ENCODE results near the gene NDUFB11. TPM values are rescaled to one million over a fixed set of nuclear protein-coding genes. Genes with fewer than 3 reads are reported as not detected.

Gene NDUFB11
- total RNA-seq, 1 donor from 2014 or later, result 32.1 TPM

- H3K27me3 ChIP-seq (ENCODE audit: control insufficient read depth, insufficient read depth, low read length), result no peaks in the 10 kb centered on the region
- no peak overlapping the region for H3K4me3 ChIP-seq (ENCODE audit: low read depth, low read length)
- TF ChIP-seq CTCF (IDR thresholded peaks at IDR 0.05; ENCODE audit: insufficient read depth, low read length, severe bottlenecking), result no peak
- DNase-seq (ENCODE audit: low read depth) (no peak), FAIRE-seq (no peak)
- peaks cover 24% of the 10 kb centered on the region for H3K36me3 ChIP-seq (ENCODE audit: control insufficient read depth, insufficient read depth, low read length)
These were observed 29.9 kb upstream of the NDUFB11 start for GRCh38 chrX:47174376-47174775.

GRCh38 chrX:47172971-47173792, 28.7 kb upstream of the NDUFB11 start:
- Histone ChIP-seq H3K27me3 (ENCODE audit: control insufficient read depth, insufficient read depth, low read length) (no peaks in the 10 kb centered on the region), H3K4me3 (ENCODE audit: low read depth, low read length) (no peak overlapping the region), H3K36me3 (ENCODE audit: control insufficient read depth, insufficient read depth, low read length) (peaks cover 24% of the 10 kb centered on the region)
- FAIRE-seq, result no peak
- no peak for TF ChIP-seq CTCF (IDR thresholded peaks at IDR 0.05; ENCODE audit: insufficient read depth, low read length, severe bottlenecking)
- DNase-seq (ENCODE audit: low read depth), result no peak

GRCh38 chrX:47172549-47172948, 28.0 kb upstream of the NDUFB11 start:
- no peak overlapping the region for H3K4me3 ChIP-seq (ENCODE audit: low read depth, low read length)
- DNase-seq (ENCODE audit: low read depth) (no peak), FAIRE-seq (no peak)
- no peaks in the 10 kb centered on the region for H3K27me3 ChIP-seq (ENCODE audit: control insufficient read depth, insufficient read depth, low read length)
- peaks cover 24% of the 10 kb centered on the region for H3K36me3 ChIP-seq (ENCODE audit: control insufficient read depth, insufficient read depth, low read length)
- TF ChIP-seq CTCF (IDR thresholded peaks at IDR 0.05; ENCODE audit: insufficient read depth, low read length, severe bottlenecking), result no peak

- FAIRE-seq, result no peak
- TF ChIP-seq CTCF (IDR thresholded peaks at IDR 0.05; ENCODE audit: insufficient read depth, low read length, severe bottlenecking), result no peak
- DNase-seq (ENCODE audit: low read depth), result no peak
- Histone ChIP-seq H3K4me3 (ENCODE audit: low read depth, low read length) (no peak overlapping the region), H3K27me3 (ENCODE audit: control insufficient read depth, insufficient read depth, low read length) (no peaks in the 10 kb centered on the region), H3K36me3 (ENCODE audit: control insufficient read depth, insufficient read depth, low read length) (peaks cover 22% of the 10 kb centered on the region)
These were observed 27.5 kb upstream of the NDUFB11 start for GRCh38 chrX:47171996-47172395.

- peaks cover 21% of the 10 kb centered on the region for H3K36me3 ChIP-seq (ENCODE audit: control insufficient read depth, insufficient read depth, low read length)
- TF ChIP-seq CTCF (IDR thresholded peaks at IDR 0.05; ENCODE audit: insufficient read depth, low read length, severe bottlenecking), result no peak
- H3K27me3 ChIP-seq (ENCODE audit: control insufficient read depth, insufficient read depth, low read length), result no peaks in the 10 kb centered on the region
- DNase-seq (ENCODE audit: low read depth) (no peak), FAIRE-seq (no peak)
- no peak overlapping the region for H3K4me3 ChIP-seq (ENCODE audit: low read depth, low read length)
These were observed 26.6 kb upstream of the NDUFB11 start for GRCh38 chrX:47170861-47171692.
